RPMI8226 (cell line): ENCODE data around the gene ZNF629.

Experiments used
- DNase-seq: peaks from one replicate; pipeline ENCODE4 v3.0.0-alpha.2; 2015

Gene ZNF629

DNA sequence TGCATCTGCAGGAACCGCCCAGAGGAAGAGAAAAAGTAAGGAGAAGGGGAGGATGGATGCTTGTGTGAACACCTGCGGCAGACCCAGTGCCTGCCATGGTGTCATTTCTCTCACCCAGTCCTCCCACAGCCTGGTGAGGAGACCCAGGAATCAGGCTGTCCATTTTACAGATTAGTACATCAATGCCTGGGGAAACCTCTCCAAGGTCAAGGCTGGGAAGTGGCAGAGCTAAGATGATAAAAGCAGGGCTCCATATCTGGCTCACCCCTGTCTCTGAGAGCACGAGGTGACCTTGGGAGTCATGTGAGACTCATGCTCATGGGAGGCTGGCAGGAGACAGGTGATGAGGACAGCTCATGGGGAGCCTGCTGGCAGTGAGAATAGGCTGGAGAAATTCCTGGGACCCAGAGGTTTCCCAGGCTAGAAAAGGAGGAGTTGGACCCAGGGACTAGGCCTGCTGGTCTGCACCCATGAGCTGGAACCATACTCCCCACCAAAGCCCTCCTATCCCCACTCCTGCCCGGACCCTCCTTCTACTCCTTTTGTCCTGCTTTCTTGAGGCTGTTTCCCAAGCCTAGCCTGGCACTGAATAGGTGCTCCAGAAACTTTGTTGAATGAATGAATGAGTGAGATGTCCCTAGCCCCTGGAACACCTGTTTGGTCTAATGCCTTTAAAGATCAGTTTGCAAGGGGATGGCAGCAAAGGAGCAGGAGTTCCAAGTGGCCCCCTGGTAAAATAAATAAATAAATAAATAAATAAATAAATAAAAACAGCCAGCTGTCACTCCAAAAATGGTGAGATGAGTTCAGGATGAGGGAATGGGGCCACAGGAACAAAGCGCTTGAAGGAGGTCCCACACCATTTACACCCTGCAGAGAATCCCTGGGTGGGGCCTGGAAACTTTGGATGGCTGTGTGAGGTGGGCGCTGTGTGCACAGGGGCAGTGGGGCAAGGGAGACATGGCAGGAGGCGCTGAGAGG, 1.6 kb downstream of the ZNF629 start:
- DNase-seq = no peak

DNA sequence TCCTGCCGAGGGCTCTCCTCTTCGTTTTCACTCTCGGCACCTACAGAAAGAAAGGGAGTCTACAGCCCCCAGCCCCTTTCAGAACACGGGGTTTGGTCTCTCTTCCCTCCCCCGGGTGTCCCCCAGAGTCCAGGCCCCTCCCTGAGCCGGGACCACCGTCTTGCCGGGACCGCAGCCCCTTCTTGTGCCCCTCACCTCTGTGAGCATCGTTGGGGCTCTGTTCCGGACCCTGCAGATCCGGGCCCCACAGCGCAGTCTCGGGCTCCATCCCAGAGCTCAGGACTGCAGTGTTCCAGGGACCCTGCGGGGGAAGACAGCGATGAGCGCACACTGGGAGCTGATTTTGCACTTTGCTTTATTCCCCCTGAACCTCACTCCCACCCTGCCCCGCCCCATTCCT, 2.8 kb downstream of the ZNF629 start:
- no peak for DNase-seq

DNA sequence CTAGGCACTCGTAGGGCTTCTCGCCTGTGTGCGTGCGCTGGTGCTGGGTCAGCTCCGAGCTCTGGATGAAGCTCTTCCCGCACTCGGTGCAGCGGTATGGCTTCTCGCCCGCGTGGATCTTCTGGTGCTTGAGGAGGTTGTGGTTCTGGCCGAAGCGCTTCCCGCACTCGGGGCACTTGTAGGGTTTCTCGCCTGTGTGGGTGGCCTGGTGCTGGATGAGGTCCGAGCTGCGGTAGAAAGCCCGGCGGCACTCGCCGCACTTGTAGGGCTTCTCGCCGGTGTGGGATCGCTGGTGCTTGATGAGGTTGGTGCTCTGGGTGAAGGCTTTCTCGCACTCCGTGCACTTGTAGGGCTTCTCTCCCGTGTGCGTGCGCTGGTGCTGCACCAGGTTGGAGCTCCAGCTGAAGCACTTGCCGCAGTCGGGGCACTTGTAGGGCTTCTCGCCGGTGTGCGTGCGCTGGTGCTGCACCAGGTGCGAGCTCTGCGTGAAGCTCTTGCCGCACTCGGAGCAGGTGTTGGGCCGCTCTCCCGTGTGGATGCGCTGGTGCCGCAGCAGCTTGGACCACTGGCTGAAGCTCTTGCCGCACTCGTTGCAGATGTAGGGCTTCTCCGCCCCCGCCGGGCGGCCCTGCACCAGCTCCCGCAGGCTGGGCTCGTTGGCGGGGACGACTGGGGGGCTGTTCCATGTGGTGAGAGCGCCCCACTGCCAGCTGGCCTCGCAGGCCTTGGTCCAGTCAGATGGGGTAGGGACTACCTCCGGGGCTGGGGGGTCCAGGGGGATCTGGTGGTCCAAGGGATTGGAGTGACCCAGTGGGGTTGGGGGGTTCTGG, 3.5 kb downstream of the ZNF629 start:
- no peak for DNase-seq

DNA sequence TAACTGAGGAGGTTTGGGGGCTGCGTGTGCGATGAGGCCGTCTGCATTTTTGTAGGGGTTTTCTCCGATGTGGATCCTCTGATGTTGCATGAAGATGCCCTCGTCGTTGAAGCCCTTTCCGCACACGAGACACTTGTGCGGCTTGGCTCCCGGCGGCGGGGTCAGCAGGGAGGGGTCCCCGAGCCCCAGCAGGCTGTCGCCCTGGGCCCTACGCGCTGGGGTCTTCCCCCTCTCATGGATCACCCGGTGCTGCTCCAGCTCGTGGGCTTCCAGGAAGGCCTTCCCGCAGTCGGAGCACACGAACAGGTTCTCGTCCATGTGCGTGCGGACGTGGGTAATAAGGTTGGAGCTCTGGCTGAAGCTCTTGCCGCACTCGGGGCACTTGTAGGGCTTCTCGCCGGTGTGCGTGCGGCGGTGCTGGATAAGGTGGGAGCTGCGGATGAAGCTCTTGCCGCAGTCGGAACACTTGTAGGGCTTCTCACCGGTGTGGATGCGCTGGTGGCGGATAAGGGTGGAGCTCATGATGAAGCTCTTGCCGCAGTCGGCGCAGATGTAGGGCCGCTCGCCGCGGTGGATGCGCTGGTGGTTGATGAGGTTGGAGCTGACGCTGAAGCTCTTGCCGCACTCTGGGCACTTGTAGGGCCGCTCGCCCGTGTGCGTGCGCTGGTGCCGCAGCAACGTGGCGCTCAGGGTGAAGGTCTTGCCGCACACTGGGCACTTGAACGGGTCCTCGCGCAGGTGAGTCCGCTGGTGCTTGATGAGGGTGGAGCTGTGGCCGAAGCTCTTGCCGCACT, 4.3 kb downstream of the ZNF629 start:
- no peak for DNase-seq

DNA sequence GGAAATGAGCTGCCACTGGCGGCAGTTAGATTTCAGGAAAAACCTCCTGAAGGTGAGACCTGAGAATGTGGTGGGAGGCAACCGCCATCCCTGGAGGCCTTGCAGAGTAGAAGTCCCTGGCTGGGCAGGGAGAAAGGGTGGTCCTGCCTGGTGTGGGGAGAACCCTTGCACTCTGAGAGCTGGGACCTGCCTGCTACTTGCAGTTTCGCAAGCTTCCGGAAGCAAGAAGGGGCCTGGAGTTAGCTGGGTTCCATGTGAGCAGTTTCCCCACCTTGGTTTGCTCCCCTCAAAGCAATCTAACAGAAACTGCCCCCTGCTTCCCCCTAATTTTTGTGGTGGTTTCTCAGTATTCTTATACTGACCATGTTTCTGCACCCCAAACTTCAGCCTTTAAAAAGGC, 6.5 kb downstream of the ZNF629 start:
- DNase-seq = no peak

DNA sequence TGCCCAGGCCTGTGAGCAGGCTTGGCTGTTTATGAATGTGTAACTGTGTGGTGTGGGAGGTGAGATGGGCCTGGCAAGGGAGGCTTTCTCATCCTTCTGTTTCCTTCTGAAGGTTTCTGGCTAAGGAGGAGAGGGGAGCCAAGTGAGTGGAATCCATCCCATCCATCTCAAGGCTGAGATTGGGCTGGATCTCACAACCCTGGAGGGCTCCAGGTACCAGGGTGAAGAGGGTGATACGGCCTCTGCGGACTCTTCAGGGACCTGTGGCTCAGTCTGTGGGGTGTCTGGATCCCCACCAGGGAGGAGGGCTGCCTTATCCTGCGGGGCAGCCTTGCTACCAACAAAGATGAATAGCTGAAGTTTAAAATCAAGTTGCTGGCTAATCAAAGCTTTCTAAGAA, 7.0 kb downstream of the ZNF629 start:
- no peak for DNase-seq

DNA sequence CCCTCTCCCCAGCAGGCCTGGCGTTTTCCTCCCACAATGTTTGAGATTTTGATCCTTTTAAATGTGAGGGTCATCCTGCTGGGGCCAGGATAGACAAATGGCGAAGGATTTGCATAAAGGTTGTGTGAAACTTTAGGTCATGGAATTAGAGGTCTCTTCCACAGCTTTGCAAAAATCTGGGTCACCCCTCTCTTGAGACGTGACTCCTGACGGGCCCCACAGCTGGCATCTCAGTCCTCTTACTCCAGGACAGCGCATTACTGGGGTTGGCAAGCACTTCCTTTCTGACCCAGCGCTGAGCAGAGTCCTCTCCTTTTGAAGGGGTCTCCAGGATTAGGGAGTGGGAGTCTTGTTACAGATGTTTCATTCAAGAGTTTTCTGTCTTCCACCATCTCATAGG, 7.4 kb downstream of the ZNF629 start:
- DNase-seq = no peak

DNA sequence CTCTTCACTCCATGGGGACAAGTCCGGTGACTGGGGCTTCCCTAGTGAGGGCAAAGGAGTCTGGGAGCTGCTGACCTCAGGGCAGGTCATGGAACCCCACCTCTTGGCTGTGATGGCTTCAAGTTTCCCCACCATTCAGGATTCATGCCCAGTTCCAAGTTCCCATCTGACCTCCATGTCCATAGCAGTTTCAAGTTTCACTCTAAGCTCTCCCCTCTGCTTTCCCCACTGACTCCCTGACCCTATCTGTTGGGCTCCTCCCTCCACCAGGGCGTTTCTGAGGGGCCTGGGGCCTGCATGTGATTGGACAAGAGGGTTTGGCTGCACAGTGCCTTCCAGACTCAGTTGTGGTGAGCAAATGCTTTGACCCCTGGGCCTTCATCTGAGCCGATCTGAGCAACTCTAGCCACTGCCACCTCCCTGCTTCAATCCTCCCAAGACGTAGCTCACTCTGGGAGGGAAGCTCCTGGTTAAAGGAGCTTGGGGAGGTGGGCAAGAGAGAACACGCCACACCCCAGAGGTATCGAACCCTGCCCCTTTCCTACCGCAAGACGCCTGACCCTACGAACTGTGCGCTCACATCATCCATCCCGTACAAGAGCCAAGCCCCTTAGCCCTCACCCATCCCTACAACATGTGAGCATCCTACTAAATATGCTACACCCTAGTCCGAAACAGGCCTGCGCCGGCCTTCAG, 8.3 kb downstream of the ZNF629 start:
- no peak for DNase-seq

DNA sequence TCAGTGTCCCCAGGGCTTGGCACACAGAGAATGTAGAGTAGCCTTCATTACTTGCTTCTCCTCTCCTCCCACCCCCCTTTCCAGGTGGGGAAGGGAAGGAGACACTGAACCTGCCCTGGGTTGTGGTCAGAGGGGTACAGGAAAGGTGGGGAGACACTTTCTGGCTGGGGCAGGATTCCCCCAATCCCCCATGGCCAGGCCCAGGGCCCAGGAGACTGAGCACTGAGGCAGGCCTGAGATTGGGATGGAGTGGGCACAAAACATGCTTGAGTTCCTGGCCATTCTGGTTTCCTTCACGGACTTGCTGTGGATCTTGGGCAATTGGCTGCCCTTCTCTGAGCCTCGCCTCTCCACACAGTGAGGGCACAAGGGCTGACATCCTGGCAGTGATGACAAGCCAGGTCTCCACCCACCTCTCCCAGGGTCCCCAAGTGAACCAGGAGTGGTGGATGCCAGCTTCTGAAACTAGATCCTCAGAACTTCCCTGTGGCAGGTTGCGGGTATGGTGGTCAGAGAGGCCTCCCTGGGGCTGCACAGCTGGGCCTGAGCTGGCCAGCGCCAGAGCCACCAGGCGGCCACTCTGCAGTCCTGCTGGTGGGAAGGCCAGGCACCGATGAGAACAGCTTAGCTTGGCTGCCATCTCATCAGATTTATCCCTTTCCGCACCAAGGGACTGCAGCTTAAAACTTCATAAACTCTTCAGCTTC, 9.3 kb downstream of the ZNF629 start:
- no peak for DNase-seq

DNA sequence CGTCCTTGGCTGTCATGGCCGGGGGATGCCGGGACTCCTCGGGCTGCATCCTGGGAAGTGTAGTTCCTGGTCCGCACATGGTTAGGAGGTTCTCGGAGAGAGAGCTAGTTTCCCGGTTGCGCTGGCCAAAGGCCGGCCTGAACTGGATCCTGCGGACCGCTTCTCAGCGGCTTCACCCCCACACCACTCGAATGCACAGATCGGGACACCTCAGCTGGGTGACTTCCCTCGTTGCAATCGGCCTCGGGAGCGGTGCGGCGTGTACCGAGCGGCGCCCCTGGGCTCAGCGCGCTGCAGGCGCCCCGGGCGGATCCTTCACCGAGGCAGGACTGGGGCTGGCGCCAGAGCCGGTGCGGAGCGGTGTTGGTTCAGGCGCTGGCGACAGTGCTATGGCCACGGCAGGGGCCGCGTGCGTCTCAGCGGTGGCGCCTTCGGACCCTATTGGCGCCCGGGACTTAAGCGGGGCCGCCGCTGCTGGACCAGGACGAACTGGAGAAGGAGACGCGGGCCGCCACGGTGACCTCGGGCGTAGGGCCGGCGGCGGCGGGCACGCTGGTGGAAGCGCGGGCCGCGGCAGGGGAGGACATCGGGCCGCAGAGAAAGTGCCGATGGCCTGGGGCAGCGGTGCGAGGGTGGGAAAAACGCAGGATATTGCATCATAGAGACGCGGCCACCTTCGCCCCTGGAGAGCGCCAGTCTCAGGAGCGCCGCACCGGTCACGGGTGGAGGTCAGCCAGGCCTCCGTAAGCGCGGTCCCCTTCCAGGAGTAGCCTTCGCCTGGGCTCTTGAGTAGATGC, 11.4 kb downstream of the ZNF629 start:
- peak; percentile 31 for DNase-seq

DNA sequence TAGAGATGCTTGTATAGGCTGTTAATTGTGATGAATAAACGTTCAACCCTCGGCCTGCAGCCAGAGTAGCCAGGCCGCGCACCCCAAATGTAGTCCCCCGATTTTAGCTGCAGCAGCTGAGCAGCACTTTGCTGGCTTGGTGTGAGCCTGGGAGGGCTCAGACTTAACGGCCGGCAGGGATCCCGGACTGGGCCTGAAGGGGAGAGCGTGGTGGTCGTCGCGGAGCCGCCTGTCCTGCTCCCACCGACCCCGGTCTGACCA, 11.9 kb downstream of the ZNF629 start:
- no peak for DNase-seq

DNA sequence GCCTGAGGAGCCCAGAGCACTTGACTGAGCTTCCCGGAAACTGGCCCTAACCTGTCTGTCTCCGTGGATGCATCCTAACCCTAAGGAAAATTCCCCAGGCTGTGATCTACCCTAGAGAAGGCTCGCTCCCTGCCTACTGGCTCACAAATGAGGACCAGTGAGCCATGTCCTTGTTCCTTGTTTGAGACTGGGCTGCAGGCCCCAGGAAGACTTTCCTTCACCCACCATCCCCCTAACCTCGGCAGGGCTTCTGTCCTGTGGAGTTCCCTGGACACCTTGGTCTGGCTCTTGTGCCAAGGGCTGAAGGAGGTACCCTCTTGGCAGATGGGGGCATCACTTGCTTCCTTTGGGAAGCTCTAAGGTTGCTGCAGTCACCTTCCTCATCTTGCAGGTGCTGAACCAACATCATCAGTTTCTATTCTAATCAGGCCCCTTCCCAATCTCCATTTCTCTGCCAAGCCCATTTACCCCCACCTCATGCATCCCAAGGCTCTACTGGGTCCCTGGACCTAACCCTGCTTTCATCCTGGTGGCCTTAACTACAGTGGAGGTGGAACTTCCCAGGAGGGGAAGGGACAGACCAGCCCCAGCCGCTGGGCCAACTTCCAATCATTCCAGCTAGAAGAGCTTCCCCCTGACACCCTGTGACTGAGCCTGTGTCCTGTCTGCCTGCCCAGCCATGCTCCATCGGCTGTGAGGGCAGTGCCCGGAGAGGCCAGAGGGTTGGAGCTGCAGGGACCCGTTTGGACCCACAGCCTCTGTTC, 12.5 kb downstream of the ZNF629 start:
- DNase-seq = no peak

DNA sequence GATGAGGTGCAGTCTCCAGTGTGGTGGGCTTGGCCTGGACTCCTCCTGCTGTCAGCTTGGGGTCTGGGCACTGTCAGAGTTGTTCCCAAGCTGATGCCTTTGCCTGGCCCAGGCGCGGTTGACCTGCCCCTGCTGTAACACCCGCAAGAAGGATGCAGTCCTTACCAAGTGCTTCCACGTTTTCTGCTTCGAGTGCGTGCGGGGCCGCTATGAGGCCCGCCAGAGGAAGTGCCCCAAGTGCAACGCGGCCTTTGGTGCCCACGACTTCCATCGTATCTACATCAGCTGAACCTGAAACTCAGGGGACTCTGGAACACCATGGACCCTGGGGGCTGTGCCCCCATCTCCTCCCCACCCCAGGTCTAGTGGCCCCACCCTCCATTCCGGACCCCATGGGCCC, 13.2 kb downstream of the ZNF629 start:
- no peak for DNase-seq

DNA sequence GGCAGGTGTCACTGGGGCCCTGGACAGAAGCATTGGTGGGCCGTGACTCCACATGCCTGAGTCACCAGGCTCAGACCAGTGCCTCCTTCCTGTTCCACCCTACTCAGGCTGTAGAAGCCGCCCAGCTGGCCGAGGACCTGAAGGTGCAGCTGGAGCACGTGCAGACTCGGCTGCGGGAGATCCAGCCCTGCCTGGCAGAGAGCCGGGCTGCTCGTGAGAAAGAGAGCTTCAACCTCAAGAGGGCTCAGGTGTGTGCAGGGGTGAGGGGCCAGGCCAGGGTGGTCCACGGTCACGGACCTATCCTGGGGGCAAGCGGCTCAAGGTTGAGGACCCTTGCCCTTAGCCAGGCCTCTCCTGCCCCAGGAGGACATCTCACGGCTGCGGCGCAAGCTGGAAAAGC, 15.3 kb downstream of the ZNF629 start:
- DNase-seq = no peak

DNA sequence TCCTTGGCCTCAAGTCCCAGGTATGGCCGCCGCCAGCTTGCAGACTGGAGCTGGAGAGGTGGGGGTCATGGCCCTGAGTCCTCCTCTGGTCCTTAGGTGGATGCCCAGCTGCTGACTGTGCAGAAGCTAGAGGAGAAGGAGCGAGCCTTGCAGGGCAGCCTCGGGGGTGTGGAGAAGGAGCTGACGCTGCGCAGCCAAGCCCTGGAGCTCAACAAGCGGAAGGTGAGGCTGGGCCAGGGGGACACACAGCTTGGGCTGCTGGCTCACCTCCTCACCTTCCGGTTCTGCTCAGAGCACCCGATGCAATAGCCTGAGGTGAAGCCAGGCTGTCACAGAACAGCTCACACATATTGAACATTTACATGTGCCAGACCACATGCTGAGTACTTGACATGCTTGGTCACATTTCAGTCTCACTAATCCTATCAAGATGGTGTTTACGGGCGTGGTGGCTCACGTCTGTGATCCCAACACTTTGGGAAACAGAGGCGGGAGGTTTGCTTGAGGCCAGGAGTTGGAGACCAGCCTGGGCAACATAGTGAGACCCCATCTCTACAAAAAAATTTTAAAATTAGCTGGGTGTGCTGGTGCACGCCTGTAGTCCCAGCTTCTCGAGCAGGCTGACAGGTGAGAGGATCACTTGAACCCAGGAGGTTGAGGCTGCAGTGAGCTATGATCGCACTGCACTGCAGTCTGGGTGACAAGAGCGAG, 17.5 kb downstream of the ZNF629 start:
- no peak for DNase-seq

DNA sequence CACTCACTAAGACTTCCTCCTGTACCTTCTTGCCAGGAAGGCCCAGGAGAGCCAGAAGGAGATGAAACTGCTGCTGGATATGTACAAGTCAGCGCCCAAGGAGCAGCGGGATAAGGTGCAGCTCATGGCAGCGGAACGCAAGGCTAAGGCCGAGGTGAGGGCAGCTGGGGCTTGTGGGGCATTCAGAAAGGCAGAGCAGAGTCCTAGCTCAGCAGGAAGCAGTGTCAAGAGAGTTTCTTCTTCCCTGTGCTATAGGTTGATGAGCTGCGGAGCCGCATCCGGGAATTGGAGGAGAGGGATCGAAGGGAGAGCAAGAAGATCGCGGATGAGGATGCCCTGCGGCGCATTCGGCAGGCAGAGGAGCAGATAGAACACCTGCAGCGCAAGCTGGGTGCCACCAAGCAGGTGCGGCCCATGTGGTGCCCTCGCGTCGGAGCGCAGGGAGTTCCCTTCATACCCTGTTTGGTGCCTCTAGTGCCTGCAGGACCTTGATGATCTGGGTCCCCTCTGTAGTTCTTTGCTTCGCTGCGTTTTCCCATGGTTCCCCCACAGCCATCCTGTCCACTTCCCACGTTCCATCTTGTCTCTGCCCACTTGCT, 18.3 kb downstream of the ZNF629 start:
- no peak for DNase-seq

DNA sequence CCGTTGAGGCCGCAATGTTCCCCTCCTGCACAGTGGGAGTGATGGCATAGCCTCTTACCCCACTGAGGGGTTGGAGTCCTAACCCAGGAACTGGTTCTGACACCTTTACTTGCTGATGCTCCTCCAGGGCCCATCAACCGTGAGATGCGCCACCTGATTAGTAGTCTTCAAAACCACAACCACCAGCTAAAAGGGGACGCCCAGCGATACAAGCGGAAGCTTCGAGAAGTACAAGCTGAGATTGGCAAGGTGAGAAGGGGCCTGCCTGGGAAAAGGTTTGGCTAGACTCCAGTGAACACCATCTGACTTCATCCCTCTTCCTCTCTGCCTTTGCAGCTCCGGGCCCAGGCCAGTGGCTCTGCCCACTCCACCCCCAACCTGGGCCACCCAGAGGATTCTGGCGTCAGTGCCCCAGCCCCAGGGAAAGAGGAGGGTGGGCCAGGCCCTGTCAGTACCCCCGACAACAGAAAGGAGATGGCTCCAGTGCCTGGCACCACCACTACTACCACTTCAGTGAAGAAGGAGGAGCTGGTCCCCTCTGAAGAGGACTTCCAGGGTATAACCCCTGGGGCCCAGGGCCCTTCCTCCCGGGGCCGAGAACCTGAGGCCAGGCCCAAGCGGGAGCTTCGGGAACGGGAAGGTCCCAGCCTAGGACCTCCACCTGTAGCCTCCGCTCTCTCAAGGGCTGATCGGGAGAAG, 19.1 kb downstream of the ZNF629 start:
- DNase-seq = no peak

DNA sequence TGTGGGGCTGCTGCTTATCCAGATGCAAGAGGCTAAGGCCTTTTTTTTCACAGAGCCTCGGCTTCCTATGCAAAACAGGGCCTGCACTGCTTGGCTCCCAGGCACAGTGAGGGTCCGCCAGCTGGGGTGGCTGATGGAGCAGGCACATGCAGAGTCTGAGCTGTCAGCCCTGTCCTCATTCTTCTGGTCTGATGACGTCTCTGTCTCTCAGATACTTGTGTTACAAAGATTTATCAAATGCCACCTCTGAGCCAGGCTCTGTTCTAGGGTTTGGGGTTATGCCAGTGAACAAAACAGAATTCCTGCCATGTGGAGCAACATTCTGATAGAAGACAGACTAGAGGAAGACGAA, 20.1 kb downstream of the ZNF629 start:
- DNase-seq = no peak
